ENCODE measurements around the gene FXR2.

The FXR2 gene

GRCh38 chr17:7589204-7589868 lies 25.4 kb downstream of the FXR2 start:
- in situ Hi-C loops (cut with HindIII; ENCODE audit: low sequenced_read_pairs), result no loop called here

- in situ Hi-C loops (cut with HindIII; ENCODE audit: low sequenced_read_pairs), result no loop called here
These were observed 26.0 kb downstream of the FXR2 start for GRCh38 chr17:7588553-7589203.

GRCh38 chr17:7587420-7588151 lies 27.1 kb downstream of the FXR2 start:
- in situ Hi-C loops (cut with HindIII; ENCODE audit: low sequenced_read_pairs), result no loop called here

GRCh38 chr17:7586673-7587419 lies 27.9 kb downstream of the FXR2 start:
- in situ Hi-C loops (cut with HindIII; ENCODE audit: low sequenced_read_pairs), result no loop called here

GRCh38 chr17:7583253-7584109 lies 31.2 kb downstream of the FXR2 start, which contains the start of gene MPDU1:
MPDU1 (plus strand) TSS chr17:7583852; CDS start chr17:7583863, 11 bp downstream.
- in situ Hi-C loops (cut with HindIII; ENCODE audit: low sequenced_read_pairs), result no loop called here

- in situ Hi-C loops (cut with HindIII; ENCODE audit: low sequenced_read_pairs), result no loop called here
These were observed 32.1 kb downstream of the FXR2 start for GRCh38 chr17:7582396-7583252.

- in situ Hi-C loops (cut with HindIII; ENCODE audit: low sequenced_read_pairs), result no loop called here
These were observed 33.8 kb downstream of the FXR2 start for GRCh38 chr17:7580604-7581575.

GRCh38 chr17:7579834-7580603 lies 34.7 kb downstream of the FXR2 start:
- in situ Hi-C loops (cut with HindIII; ENCODE audit: low sequenced_read_pairs), result no loop called here

GRCh38 chr17:7579001-7579833 lies 35.5 kb downstream of the FXR2 start, which contains the start of gene CD68:
CD68 (plus strand) TSS chr17:7579638; CDS start chr17:7579678, 40 bp downstream.
- in situ Hi-C loops (cut with HindIII; ENCODE audit: low sequenced_read_pairs), result no loop called here

- in situ Hi-C loops (cut with HindIII; ENCODE audit: low sequenced_read_pairs), result no loop called here
These were observed 37.1 kb downstream of the FXR2 start for GRCh38 chr17:7577327-7578199.

- in situ Hi-C loops (cut with HindIII; ENCODE audit: low sequenced_read_pairs), result no loop called here
These were observed 38.2 kb downstream of the FXR2 start for GRCh38 chr17:7576432-7576937.

GRCh38 chr17:7575959-7576358 lies 38.7 kb downstream of the FXR2 start:
- in situ Hi-C loops (cut with HindIII; ENCODE audit: low sequenced_read_pairs), result no loop called here

- in situ Hi-C loops (cut with HindIII; ENCODE audit: low sequenced_read_pairs), result no loop called here
These were observed 39.2 kb downstream of the FXR2 start for GRCh38 chr17:7575481-7575883.

- in situ Hi-C loops (cut with HindIII; ENCODE audit: low sequenced_read_pairs), result no loop called here
These were observed 40.3 kb downstream of the FXR2 start for GRCh38 chr17:7574176-7574953.
